Stromal cell of bone marrow (primary cell): ENCODE results near the gene ADAMTS2.
"Not testable (repeated sequence)": the region's sequence is repeated elsewhere in the genome, so short reads cannot be mapped to it uniquely, and the experiment has no call there.

ENCODE experiments used
- DNase-seq: peaks from one replicate; pipeline ENCODE4 v3.0.0-alpha.2; 2012; ENCODE audit warnings: low read depth

The ADAMTS2 gene

DNA sequence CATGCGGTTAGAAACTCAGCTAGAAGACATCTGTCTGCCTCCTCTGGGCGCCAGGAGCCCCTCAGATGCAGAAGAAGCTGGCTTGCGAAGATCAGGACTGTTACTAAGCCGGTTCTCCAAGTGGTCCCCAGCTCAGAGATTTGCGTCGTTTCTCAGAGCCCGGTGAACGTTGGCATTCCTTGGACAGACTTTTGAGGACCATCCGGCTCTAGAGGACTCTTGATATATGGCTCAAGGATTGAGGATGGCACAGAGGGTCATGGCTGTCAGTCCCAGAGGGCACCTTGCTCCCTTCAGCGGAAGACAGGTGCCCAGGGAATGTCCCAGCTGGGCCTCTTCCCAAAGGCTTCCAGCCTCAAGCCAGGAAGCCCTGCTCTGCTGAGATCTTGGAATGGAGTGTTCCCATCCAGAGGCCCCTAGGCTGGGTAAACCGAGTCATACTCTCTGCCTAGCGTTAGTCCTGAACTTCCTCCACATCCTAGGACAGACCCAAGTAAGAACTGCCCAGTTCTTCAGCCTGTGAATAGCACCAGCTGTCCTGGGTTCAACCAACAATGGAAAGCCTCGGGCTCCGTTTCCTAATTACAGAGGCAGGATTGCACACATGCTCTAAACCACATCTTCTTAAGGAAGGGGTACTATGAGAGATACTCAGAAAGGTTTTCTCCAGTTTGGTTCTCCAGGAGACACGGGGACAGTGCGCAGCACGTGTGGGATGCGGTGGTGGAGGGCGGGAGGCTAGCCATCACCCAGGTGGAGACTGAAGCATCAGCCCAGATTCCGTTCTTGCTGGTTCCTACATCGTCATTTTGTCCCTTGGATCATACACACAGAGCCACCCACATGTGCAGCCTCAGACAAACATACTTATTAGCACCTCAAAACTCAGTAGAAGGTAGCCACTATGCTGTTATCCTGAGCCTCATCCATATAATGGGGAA, 233.7 kb downstream of the ADAMTS2 start:
- no peak for DNase-seq

DNA sequence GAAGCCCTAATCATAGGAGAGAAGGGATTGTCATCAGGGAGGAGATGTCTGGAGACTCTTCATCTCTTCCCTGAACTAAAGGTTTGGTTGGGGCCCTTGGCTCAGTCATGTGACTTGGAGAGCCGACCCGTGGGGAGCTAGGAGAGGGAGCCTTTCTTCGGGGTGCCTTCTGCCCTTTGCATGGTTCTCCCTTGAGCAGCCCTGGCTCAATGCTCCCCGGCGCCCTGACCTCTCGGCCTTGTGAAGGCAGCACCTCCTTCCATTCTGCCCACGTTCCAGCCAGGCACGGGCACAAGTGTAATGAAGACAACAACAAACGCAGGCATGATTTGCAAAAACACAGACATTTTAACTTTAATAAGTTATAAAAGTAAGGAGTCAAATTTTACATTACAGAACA, 234.7 kb downstream of the ADAMTS2 start:
- DNase-seq, result no peak

DNA sequence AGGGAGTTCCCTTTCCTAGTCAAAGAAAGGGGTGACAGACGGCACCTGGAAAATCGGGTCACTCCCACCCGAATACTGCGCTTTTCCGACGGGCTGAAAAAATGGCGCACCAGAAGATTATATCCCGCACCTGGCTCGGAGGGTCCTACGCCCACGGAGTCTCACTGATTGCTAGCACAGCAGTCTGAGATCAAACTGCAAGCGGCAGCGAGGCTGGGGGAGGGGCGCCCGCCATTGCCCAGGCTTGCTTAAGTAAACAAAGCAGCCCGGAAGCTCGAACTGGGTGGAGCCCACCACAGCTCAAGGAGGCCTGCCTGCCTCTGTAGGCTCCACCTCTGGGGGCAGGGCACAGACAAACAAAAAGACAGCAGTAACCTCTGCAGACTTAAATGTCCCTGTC, 244.0 kb downstream of the ADAMTS2 start:
- not testable (repeated sequence) for DNase-seq

DNA sequence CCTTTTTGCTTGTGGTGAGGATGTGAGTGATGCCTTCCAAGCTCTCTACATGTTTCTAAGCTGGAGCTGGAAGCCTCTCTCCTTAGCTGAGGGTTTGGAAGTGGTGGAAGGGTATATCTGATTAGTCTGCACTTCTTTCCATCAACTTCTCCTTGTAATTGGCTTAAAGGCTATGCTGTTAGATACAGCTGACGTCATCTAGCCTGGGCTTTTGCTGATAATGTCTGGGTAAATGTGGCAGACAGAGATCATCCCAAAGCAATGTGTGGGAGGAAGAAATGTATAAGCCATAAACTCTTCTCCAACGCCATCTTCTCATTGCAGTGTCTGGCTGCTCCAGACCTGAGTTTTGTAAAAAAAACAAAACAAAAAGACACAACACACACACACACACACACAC, 255.8 kb downstream of the ADAMTS2 start:
- no peak for DNase-seq

DNA sequence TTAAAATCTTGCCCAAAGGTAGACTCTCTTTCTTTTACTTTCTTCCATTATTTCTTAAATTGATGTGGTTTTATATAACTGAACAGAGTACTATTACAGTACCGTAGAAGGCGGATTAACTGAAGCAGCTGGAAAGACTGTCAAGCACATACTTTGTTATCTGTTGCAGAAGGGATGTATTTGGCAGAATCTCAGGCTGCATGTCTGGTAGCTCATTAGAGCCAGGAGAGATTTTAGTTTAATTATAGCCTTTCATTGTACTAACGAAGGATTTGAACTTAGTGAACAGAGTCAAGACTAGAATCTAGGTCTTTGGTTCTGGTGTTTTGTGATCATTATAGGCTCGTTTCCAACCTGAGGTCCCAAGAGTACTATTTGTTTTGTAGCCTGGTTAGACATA, 264.5 kb downstream of the ADAMTS2 start:
- no peak for DNase-seq

DNA sequence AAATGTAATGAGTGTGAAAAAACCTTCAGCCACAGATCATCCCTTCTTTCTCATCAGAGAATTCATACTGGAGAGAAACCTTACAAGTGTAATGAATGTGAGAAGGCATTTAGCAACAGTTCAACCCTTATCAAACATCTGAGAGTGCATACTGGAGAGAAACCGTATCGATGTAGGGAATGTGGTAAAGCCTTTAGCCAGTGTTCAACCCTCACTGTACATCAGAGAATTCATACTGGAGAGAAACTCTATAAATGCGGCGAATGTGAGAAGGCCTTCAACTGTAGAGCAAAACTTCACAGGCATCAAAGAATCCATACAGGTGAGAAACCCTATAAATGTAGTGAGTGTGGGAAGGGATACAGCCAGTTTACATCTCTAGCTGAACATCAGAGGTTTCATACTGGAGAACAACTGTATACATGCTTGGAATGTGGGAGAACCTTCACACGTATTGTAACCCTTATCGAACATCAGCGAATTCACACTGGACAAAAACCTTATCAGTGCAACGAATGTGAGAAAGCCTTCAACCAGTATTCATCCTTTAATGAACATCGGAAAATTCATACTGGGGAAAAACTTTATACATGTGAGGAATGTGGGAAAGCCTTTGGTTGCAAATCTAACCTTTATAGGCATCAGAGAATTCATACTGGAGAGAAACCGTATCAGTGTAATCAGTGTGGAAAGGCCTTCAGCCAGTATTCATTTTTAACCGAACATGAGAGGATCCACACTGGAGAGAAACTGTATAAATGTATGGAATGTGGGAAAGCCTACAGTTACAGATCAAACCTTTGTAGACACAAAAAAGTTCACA, 265.9 kb downstream of the ADAMTS2 start:
- no peak for DNase-seq

DNA sequence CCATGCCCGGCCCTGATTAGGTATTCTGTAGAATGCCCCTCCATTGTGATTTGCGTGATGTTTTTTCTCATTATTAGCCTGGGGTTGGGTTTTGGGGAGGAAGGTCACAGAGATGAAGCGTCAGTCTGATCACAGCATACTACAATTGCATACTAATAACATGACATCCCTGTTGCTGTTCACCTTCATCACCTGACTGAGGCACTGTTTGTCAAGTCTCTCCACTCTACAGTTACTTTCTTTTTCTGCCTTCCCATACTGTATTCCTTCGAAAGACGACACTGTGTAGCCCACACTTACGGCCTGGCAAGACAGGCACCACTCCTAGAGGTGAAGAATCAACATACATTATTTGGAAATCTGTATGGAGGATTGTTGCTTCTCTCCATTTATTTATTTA, 279.6 kb downstream of the ADAMTS2 start:
- DNase-seq, result no peak

DNA sequence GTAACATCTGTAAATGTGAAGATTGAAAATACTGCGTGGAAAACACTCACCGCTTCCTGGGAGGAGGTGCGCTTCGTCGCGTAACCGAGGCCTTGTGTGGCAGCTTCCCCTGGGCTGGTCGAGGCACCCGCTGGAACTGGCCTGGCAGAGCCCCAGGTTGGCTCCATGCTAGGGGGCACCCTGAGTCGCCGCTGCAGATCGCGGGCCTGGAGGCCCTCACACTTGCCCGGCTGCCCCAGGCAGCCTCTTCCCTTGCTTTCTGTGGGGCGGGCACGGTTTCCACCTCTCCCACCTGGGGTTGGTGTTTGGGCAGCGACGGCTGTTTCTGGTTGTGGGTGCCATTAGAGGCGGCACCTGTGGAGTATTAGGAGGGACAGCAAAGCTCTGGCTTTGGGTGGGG, 284.2 kb downstream of the ADAMTS2 start:
- no peak for DNase-seq
